Measurements from ENCODE around the gene MPC2. TPM values are rescaled to one million over a fixed set of nuclear protein-coding genes. Genes with fewer than 3 reads are reported as not detected.

MPC2 gene
- total RNA-seq, 1 experiment from 2014 or later = 32.9 TPM

DNA sequence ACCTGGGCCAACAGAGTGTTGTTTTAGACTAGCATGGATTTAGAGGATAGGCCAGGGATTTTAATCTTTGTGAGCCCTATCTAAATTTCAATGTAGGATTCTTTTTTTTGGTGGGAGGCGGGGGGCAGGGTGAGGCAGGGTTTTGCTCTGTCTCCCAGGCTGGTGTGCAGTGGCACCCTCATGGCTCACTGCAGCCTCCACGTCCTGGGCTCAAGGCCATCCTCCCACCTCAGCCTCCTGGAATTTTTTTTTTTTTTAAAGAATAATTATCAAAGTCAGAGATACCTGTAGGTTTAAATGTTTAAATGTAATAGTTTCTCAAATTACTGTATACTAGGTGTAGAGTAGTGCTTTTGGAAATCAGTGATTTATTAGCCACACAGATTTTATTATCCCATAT, 3.4 kb upstream of the MPC2 start:
- Histone ChIP-seq H3K56ac (ENCODE audit: insufficient read length, low read depth, low read length) (no peak overlapping the region), H2AFZ (ENCODE audit: low read length) (no peak overlapping the region), H2BK5ac (ENCODE audit: insufficient read length, low read length) (no peak overlapping the region), H3K9me3 (ENCODE audit: control insufficient read depth, low read depth, low read length) (no peaks in the 10 kb centered on the region), H3K4me1 (ENCODE audit: insufficient read depth, low read length) (no peaks in the 10 kb centered on the region), H3K27ac (ENCODE audit: insufficient read length, low read depth, low read length) (no peak overlapping the region), H4K20me1 (ENCODE audit: control insufficient read depth, insufficient read depth, insufficient read length) (no peaks in the 10 kb centered on the region), H4K91ac (ENCODE audit: insufficient read length, low read depth, low read length) (no peak overlapping the region), H3K18ac (ENCODE audit: insufficient read length, low read depth, low read length) (no peak overlapping the region), H3T11ph (ENCODE audit: low read length) (no peak overlapping the region), H3K23me2 (ENCODE audit: insufficient read length, low read depth, low read length, poor library complexity, severe bottlenecking) (peaks cover 8% of the 10 kb centered on the region), H2BK120ac (ENCODE audit: low read depth, low read length, poor library complexity, severe bottlenecking) (no peak overlapping the region), H2AK5ac (ENCODE audit: insufficient read length, low read length) (no peak overlapping the region), H3K9ac (ENCODE audit: extremely low read depth, insufficient read length, low read length) (no peak overlapping the region), H4K8ac (replicated peaks; ENCODE audit: insufficient read length, low read depth, low read length) (no peak overlapping the region), H4K5ac (ENCODE audit: insufficient read length, low read depth, low read length) (no peak overlapping the region), H2BK12ac (ENCODE audit: insufficient read length, low read depth, low read length) (no peak overlapping the region), H3K4ac (ENCODE audit: low read depth, low read length) (no peak overlapping the region), H3K79me1 (ENCODE audit: insufficient read depth, low read depth, low read length, poor library complexity, severe bottlenecking) (peaks cover 2% of the 10 kb centered on the region), H3K79me2 (ENCODE audit: insufficient read depth, low read length) (peaks cover 12% of the 10 kb centered on the region; the same call in 1 of the 2 replicates), H3K4me2 (ENCODE audit: insufficient read depth, insufficient read length, low read length) (no peak overlapping the region), H2BK15ac (ENCODE audit: low read depth, low read length) (no peak overlapping the region), H3K23ac (ENCODE audit: insufficient read length, low read depth, low read length) (no peak overlapping the region), H2BK20ac (ENCODE audit: low read depth, low read length, poor library complexity, severe bottlenecking) (no peak overlapping the region), H3K14ac (ENCODE audit: insufficient read depth, low read length) (no peak overlapping the region), H3K27me3 (ENCODE audit: insufficient read depth, low read length) (no peaks in the 10 kb centered on the region)
- no peak for DNase-seq
- Mint-ChIP-seq H3K36me3 (ENCODE audit: insufficient read depth in 1 of 3, low read depth in 3 of 3) (peaks cover 4 to 21% (median 15%) of the 10 kb centered on the region in 3 experiments), H3K4me1 (peaks cover 8 to 9% of the 10 kb centered on the region in 2 experiments), H3K9me3 (peaks cover 3 to 8% of the 10 kb centered on the region in 2 experiments; a peak in 2 of 5 replicates), H3K4me3 (no peak overlapping the region), H3K27me3 (ENCODE audit: low read depth) (no peaks in the 10 kb centered on the region), H3K27ac (no peak overlapping the region)
- no CpG with 5 or more reads among the region's 2 CpGs for WGBS (ENCODE audit: extremely low coverage, insufficient read length, low lambda C conversion rate)
- TF ChIP-seq, protein P1, sequence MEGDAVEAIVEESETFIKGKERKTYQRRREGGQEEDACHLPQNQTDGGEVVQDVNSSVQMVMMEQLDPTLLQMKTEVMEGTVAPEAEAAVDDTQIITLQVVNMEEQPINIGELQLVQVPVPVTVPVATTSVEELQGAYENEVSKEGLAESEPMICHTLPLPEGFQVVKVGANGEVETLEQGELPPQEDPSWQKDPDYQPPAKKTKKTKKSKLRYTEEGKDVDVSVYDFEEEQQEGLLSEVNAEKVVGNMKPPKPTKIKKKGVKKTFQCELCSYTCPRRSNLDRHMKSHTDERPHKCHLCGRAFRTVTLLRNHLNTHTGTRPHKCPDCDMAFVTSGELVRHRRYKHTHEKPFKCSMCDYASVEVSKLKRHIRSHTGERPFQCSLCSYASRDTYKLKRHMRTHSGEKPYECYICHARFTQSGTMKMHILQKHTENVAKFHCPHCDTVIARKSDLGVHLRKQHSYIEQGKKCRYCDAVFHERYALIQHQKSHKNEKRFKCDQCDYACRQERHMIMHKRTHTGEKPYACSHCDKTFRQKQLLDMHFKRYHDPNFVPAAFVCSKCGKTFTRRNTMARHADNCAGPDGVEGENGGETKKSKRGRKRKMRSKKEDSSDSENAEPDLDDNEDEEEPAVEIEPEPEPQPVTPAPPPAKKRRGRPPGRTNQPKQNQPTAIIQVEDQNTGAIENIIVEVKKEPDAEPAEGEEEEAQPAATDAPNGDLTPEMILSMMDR (conservative IDR thresholded peaks at IDR 0.05) = no peak

Data from H9 (cell line).